ENCODE measurements around the gene ABCA9. TPM values are rescaled to one million over a fixed set of nuclear protein-coding genes. Genes with fewer than 3 reads are reported as not detected.

ABCA9 gene
- total RNA-seq, 4 donors from 2014 or later: 4.5 to 10.3 (median 7.7) TPM

GRCh38 chr17:69069226-69069750 is 8.6 kb upstream of the ABCA9 start:
- WGBS, 2 donors: 86 to 87% methylated on average over 5 of the region's 5 CpGs
- no peak for TF ChIP-seq CTCF (IDR thresholded peaks at IDR 0.05)
- TF ChIP-seq POLR2A (IDR thresholded peaks at IDR 0.05): no peak
- H3K4me3 ChIP-seq (ENCODE audit: low read depth, poor library complexity, severe bottlenecking): no peak overlapping the region
- intact Hi-C loops (cut with DNase I; ENCODE audit: low total_unique reads): no loop called here
- no peak for DNase-seq (ENCODE audit: low spot score in 2 of 2)

DNA sequence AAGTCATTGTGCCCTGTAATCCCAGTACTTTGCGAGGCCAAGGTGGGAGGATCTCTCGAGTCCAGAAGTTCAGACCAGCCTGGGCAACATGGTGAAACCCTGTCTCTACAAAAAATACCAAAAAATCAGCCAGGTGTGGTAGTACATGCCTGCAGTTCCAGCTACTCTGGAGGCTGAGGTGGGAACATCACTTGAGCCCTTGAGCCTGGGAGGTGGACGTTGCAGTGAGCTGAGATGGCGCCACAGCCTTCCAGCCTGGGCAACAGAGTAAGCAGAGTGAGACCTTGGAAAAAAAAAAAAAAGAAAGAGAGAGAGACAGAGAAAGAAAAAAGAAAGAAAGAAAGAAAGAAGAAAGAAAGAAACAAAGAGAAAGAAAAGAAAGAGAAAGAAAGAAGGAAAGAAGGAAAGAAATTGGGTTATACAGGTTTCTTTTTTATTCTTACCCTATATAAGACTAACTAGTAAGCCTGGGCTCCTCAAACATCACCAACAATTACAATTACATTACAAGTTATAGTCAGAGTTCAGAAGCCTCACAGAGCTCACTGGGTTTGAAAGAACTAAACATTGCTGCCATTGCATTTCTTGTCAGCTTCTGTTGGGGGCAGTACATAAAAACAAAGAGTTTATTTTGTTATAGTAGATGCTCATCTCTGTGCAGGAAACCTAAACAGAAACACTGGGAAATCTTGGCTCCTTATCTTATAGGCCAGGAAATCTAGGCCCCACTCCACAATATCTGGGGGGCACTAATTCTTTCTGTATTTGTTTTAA is 6.7 kb upstream of the ABCA9 start:
- no peak for TF ChIP-seq POLR2A (IDR thresholded peaks at IDR 0.05)
- no peak overlapping the region for H3K4me3 ChIP-seq (ENCODE audit: low read depth, poor library complexity, severe bottlenecking)
- intact Hi-C loops (cut with DNase I; ENCODE audit: low total_unique reads): no loop called here
- DNase-seq (ENCODE audit: low spot score in 2 of 2): no peak
- 93 to 94% methylated on average over 4 of the region's 4 CpGs for whole genome bisulfite sequencing, 2 donors

DNA sequence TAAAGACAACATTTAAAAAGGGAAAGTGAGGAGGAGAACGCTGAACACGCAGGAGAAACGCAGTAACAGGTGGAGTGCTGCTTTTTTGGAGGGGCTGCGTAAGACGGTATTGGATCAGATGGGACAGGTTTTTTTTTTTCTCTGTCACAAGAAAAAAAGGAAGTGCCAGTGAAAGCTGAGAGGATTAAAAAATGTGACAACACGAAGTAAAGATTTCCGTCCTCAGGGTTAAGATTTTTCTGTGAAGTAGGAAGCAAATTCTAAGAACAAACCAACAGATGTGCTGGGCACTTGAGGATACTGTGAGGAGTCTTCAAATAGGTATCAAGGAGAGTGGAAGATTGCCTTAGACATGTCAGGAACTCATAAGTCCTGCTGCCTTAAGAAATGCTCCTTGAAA is 5.8 kb upstream of the ABCA9 start:
- no peak overlapping the region for H3K4me3 ChIP-seq (ENCODE audit: low read depth, poor library complexity, severe bottlenecking)
- intact Hi-C loops (cut with DNase I; ENCODE audit: low total_unique reads): no loop called here
- DNase-seq (ENCODE audit: low spot score in 2 of 2): no peak
- WGBS, 2 donors: 79 to 80% methylated on average over 7 of the region's 7 CpGs
- no peak for TF ChIP-seq CTCF (IDR thresholded peaks at IDR 0.05)
- TF ChIP-seq POLR2A (IDR thresholded peaks at IDR 0.05): no peak

DNA sequence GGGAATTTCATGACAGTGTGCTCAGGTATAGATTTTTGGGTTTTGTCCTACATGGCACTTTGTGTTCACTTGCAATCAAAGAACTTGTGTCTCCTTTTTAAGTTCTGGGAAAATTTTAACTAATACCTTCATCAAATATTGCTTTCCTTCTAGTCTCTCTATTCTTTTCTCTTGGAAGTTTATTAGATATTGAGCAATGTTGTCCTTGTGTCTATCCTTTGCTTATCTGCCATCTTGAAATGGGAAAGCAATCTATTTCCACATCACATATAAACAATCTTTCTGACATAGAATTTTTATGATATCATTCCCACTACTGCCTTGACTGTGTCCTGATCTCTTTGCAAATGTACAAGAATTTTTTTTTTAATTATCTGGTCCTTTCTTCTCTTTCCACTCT is 4.4 kb upstream of the ABCA9 start:
- TF ChIP-seq POLR2A (IDR thresholded peaks at IDR 0.05) (no peak), CTCF (IDR thresholded peaks at IDR 0.05) (no peak)
- no peak overlapping the region for H3K4me3 ChIP-seq (ENCODE audit: low read depth, poor library complexity, severe bottlenecking)
- no peak for DNase-seq (ENCODE audit: low spot score in 2 of 2)
- intact Hi-C loops (cut with DNase I; ENCODE audit: low total_unique reads): no loop called here

- DNase-seq (ENCODE audit: low spot score in 2 of 2): no peak
- WGBS, 2 donors: 53 to 79% methylated on average over 1 of the region's 1 CpG
- intact Hi-C loops (cut with DNase I; ENCODE audit: low total_unique reads): no loop called here
- TF ChIP-seq CTCF (IDR thresholded peaks at IDR 0.05) (no peak), POLR2A (IDR thresholded peaks at IDR 0.05) (no peak)
- H3K4me3 ChIP-seq (ENCODE audit: low read depth, poor library complexity, severe bottlenecking): no peak overlapping the region
Measured at GRCh38 chr17:69064476-69064875, 3.7 kb upstream of the ABCA9 start.

GRCh38 chr17:69064001-69064400 is 3.3 kb upstream of the ABCA9 start:
- no peak for TF ChIP-seq POLR2A (IDR thresholded peaks at IDR 0.05)
- no peak for TF ChIP-seq CTCF (IDR thresholded peaks at IDR 0.05)
- WGBS, 2 donors: 83 to 94% methylated on average over 2 of the region's 2 CpGs
- no peak for DNase-seq (ENCODE audit: low spot score in 2 of 2)
- no peak overlapping the region for H3K4me3 ChIP-seq (ENCODE audit: low read depth, poor library complexity, severe bottlenecking)
- intact Hi-C loops (cut with DNase I; ENCODE audit: low total_unique reads): no loop called here

All from lower leg skin (tissue), 4 donors.